Measurements from ENCODE around the gene SHOC2. TPM values are rescaled to one million over a fixed set of nuclear protein-coding genes. Genes with fewer than 3 reads are reported as not detected.
A peak's percentile ranks its signal among the peaks of the same experiment; 100 is the strongest.
"Not testable (repeated sequence)": the region's sequence is repeated elsewhere in the genome, so short reads cannot be mapped to it uniquely, and the experiment has no call there.

SHOC2 gene
- total RNA-seq, 1 donor from 2014 or later, result 47.9 TPM

GRCh38 chr10:110915035-110915434, 4.4 kb upstream of the SHOC2 start:
- H3K27ac ChIP-seq (replicated peaks), result no peak overlapping the region
- no peak for TF ChIP-seq CTCF (IDR thresholded peaks at IDR 0.05; ENCODE audit: borderline replicate concordance)
- no peaks in the 10 kb centered on the region for H3K27me3 ChIP-seq (ENCODE audit: low read depth)
- no peak for DNase-seq
- H3K4me3 ChIP-seq, result no peak overlapping the region
- intact Hi-C loops (cut with micrococcal nuclease), result no loop called here
- H3K9me3 ChIP-seq (replicated peaks), result no peaks in the 10 kb centered on the region
- peaks cover 23% of the 10 kb centered on the region for H3K4me1 ChIP-seq
- H3K36me3 ChIP-seq, result no peaks in the 10 kb centered on the region

- H3K27ac ChIP-seq (replicated peaks); H3K27me3 ChIP-seq (ENCODE audit: low read depth); H3K4me3 ChIP-seq; H3K36me3 ChIP-seq; intact Hi-C loops (cut with micrococcal nuclease); H3K9me3 ChIP-seq (replicated peaks); DNase-seq: not testable (repeated sequence)
- H3K4me1 ChIP-seq, result peaks cover 29% of the 10 kb centered on the region
Measured at GRCh38 chr10:110915600-110915999, 3.8 kb upstream of the SHOC2 start.

GRCh38 chr10:110916554-110917346, 2.7 kb upstream of the SHOC2 start:
- no peak for DNase-seq
- no peak overlapping the region for H3K27ac ChIP-seq (replicated peaks)
- peaks cover 40% of the 10 kb centered on the region for H3K4me1 ChIP-seq
- no peaks in the 10 kb centered on the region for H3K9me3 ChIP-seq (replicated peaks)
- no peak overlapping the region for H3K4me3 ChIP-seq
- no peak for TF ChIP-seq CTCF (IDR thresholded peaks at IDR 0.05; ENCODE audit: borderline replicate concordance)
- H3K36me3 ChIP-seq, result no peaks in the 10 kb centered on the region
- intact Hi-C loops (cut with micrococcal nuclease), result no loop called here
- H3K27me3 ChIP-seq (ENCODE audit: low read depth), result no peaks in the 10 kb centered on the region

GRCh38 chr10:110918269-110918642, 1.1 kb upstream of the SHOC2 start:
- intact Hi-C loops (cut with micrococcal nuclease), result no loop called here
- H3K27me3 ChIP-seq (ENCODE audit: low read depth), result no peaks in the 10 kb centered on the region
- peak overlapping the region; percentile 82 for H3K4me3 ChIP-seq
- peaks cover 55% of the 10 kb centered on the region for H3K4me1 ChIP-seq
- no peaks in the 10 kb centered on the region for H3K36me3 ChIP-seq
- H3K9me3 ChIP-seq (replicated peaks), result no peaks in the 10 kb centered on the region
- DNase-seq, result peak; percentile 97
- H3K27ac ChIP-seq (replicated peaks), result peak overlapping the region; percentile 99
- peak; percentile 30 for TF ChIP-seq CTCF (IDR thresholded peaks at IDR 0.05; ENCODE audit: borderline replicate concordance)

- H3K4me1 ChIP-seq, result peaks cover 61% of the 10 kb centered on the region
- peak within 1 kb of the TSS; percentile 82 for H3K4me3 ChIP-seq
- no peak for DNase-seq
- H3K27ac ChIP-seq (replicated peaks), result peak within 1 kb of the TSS; percentile 99
- no peaks in the 10 kb centered on the region for H3K27me3 ChIP-seq (ENCODE audit: low read depth)
- no peaks in the 10 kb centered on the region for H3K9me3 ChIP-seq (replicated peaks)
- no peaks in the 10 kb centered on the region for H3K36me3 ChIP-seq
- intact Hi-C loops (cut with micrococcal nuclease), result no loop called here
- peak; percentile 2 for TF ChIP-seq CTCF (IDR thresholded peaks at IDR 0.05; ENCODE audit: borderline replicate concordance)
Measured at GRCh38 chr10:110918643-110919348, 608 bp upstream of the SHOC2 start, which contains the start of gene BBIP1. TSS of gene BBIP1 (minus strand) at chr10:110919180. CDS start at chr10:110918157, 1,023 bp downstream.
